BE2C (cell line): Measurements from ENCODE around the gene PXT1.

ENCODE experiments used
- DNase-seq: peaks from one replicate; pipeline ENCODE4 v3.0.0-alpha.2; 2020
- H3K27me3 ChIP-seq: fragments of 250-450 bp; sonication (Bioruptor Pico); 2 replicates; pipeline ENCODE4 v1.5.1; 2020; ENCODE audit warnings: mild to moderate bottlenecking
- H3K36me3 ChIP-seq: fragments of 250-450 bp; sonication (Bioruptor Pico); 2 replicates; pipeline ENCODE4 v1.5.1; 2020; ENCODE audit warnings: mild to moderate bottlenecking
- H3K4me1 ChIP-seq: fragments of 250-450 bp; sonication (Bioruptor Pico); 2 replicates; pipeline ENCODE4 v1.5.1; 2020
- H3K4me3 ChIP-seq: 2 replicates; pipeline ENCODE4 v1.5.1; 2011; ENCODE audit warnings: low read depth, low read length
- H3K9me3 ChIP-seq: fragments of 250-450 bp; sonication (Bioruptor Pico); 2 replicates; pipeline ENCODE4 v1.5.1; 2020
- TF ChIP-seq, protein P1 (sequence below): IDR thresholded peaks from 2 replicates; pipeline ENCODE4 v1.5.1; 2012; ENCODE audit warnings: mild to moderate bottlenecking, low read depth, low read length

PXT1 gene

DNA sequence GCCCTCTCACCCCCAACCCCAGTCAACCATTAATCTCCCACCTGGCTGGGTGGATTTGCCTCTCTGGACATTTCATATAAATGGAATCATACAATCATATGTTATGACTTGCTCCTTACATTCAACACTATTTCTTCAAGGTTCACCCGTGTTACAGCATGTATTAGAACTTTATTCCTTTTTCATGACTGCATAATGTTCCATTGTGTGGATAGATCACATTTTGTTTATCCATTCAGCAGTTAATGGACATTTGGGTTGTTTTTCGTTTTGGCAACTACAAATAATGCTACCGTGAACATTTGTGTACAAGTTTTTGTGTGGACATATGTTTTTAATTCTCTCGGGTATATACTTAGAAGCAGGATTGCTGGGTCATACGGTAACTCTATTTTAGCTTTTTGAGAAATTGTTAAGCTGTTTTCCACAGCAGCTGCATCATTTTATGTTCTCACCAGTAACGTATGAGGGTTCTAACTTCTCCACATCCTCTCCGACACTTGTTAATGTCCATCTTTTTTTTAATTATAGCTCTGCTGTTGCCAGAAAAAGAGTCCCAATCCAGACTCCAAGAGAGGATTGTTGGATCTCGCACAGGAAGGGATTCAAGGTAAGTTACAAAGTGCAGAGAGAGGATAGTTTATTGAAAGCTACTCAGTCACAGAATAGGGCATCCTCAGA lies 90.0 kb downstream of the PXT1 start:
- H3K4me1 ChIP-seq: peaks cover 9% of the 10 kb centered on the region; the same call in 1 of the 2 replicates
- no peak for DNase-seq
- H3K4me3 ChIP-seq: no peak overlapping the region
- H3K9me3 ChIP-seq: no peaks in the 10 kb centered on the region
- H3K36me3 ChIP-seq: no peaks in the 10 kb centered on the region
- no peaks in the 10 kb centered on the region for H3K27me3 ChIP-seq
- TF ChIP-seq, protein P1, sequence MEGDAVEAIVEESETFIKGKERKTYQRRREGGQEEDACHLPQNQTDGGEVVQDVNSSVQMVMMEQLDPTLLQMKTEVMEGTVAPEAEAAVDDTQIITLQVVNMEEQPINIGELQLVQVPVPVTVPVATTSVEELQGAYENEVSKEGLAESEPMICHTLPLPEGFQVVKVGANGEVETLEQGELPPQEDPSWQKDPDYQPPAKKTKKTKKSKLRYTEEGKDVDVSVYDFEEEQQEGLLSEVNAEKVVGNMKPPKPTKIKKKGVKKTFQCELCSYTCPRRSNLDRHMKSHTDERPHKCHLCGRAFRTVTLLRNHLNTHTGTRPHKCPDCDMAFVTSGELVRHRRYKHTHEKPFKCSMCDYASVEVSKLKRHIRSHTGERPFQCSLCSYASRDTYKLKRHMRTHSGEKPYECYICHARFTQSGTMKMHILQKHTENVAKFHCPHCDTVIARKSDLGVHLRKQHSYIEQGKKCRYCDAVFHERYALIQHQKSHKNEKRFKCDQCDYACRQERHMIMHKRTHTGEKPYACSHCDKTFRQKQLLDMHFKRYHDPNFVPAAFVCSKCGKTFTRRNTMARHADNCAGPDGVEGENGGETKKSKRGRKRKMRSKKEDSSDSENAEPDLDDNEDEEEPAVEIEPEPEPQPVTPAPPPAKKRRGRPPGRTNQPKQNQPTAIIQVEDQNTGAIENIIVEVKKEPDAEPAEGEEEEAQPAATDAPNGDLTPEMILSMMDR: no peak

GRCh38 chr6:36350681-36351571 lies 91.7 kb downstream of the PXT1 start:
- TF ChIP-seq, protein P1: no peak
- no peaks in the 10 kb centered on the region for H3K9me3 ChIP-seq
- DNase-seq: no peak

DNA sequence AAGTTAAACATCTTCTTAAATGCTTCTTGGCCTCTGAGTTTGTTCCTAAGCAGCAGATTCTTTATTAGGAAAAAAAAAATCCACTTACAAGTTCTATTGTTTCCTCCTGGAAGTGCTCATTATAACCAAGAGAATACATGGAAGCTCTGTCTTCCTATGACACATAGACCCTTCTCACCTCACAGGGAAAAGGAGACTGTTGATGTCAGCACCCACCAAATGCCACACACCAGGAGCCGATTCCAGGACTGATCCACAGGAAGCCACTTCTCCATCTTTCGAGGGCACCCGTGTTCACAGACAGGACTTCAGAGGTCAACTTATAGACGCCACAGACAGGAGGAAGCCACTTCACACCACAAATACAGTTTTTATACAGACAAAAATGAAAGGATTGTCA lies 92.6 kb downstream of the PXT1 start:
- no peak for DNase-seq
- TF ChIP-seq, protein P1: no peak
- Histone ChIP-seq H3K4me3 (no peak overlapping the region), H3K9me3 (no peaks in the 10 kb centered on the region), H3K4me1 (peaks cover 9% of the 10 kb centered on the region; the same call in 1 of the 2 replicates), H3K36me3 (no peaks in the 10 kb centered on the region), H3K27me3 (no peaks in the 10 kb centered on the region)

More at GRCh38 chr6:36350681-36351571, 91.7 kb downstream of the PXT1 start:
- Histone ChIP-seq H3K4me1 (peaks cover 9% of the 10 kb centered on the region; the same call in 1 of the 2 replicates), H3K27me3 (no peaks in the 10 kb centered on the region), H3K4me3 (no peak overlapping the region), H3K36me3 (no peaks in the 10 kb centered on the region)

GRCh38 chr6:36349240-36349639 lies 93.4 kb downstream of the PXT1 start:
- H3K4me3 ChIP-seq: no peak overlapping the region
- H3K27me3 ChIP-seq: no peaks in the 10 kb centered on the region
- DNase-seq: peak; percentile 68
- peaks cover 9% of the 10 kb centered on the region; the same call in 1 of the 2 replicates for H3K4me1 ChIP-seq
- H3K9me3 ChIP-seq: no peaks in the 10 kb centered on the region
- no peaks in the 10 kb centered on the region for H3K36me3 ChIP-seq
- TF ChIP-seq, protein P1: no peak

- Histone ChIP-seq H3K36me3 (no peaks in the 10 kb centered on the region), H3K4me1 (peaks cover 9% of the 10 kb centered on the region; the same call in 1 of the 2 replicates), H3K4me3 (no peak overlapping the region), H3K9me3 (no peaks in the 10 kb centered on the region), H3K27me3 (no peaks in the 10 kb centered on the region)
- DNase-seq: no peak
- TF ChIP-seq, protein P1: no peak
These were observed 95.0 kb downstream of the PXT1 start for GRCh38 chr6:36347621-36348020.
